SK-N-MC (cell line): ENCODE measurements around the gene EIF4A2.

Experiments
- DNase-seq: peaks from one replicate; pipeline ENCODE4 v3.0.0-alpha.2; 2011; ENCODE audit warnings: low read depth, low spot score
- H3K27ac ChIP-seq: fragments of 200-600 bp; sonication (generic); 2 replicates; pipeline ENCODE4 v1.5.1; 2016; ENCODE audit warnings: mixed run types
- H3K36me3 ChIP-seq: fragments of 200-600 bp; sonication (generic); 2 replicates; pipeline ENCODE4 v1.6.1; 2017; ENCODE audit warnings: antibody characterized with exemption, low read length, mixed read lengths; ENCODE audit not compliant: insufficient read depth
- H3K4me3 ChIP-seq: fragments of 200-600 bp; sonication (generic); 2 replicates; pipeline ENCODE4 v1.5.1; 2016
- H3K9ac ChIP-seq: fragments of 200-600 bp; sonication (generic); 2 replicates; pipeline ENCODE4 v1.8.0; 2017; ENCODE audit warnings: mixed run types, mixed read lengths; ENCODE audit not compliant: insufficient read length
- H3K9me3 ChIP-seq: fragments of 200-600 bp; sonication (generic); 2 replicates; pipeline ENCODE4 v1.6.1; 2017; ENCODE audit warnings: low read depth, mild to moderate bottlenecking, antibody characterized with exemption, low read length, moderate library complexity, mixed read lengths
- EZH2 ChIP-seq: fragments of 200-600 bp; sonication (generic); IDR thresholded peaks from one replicate; pipeline ENCODE4 v1.6.1; 2017; ENCODE audit warnings: antibody characterized with exemption
- FOXP2 ChIP-seq: optimal IDR thresholded peaks from 2 replicates; pipeline ENCODE3; 2011; ENCODE audit warnings: mild to moderate bottlenecking, moderate library complexity; ENCODE audit not compliant: insufficient read depth; ENCODE audit errors: extremely low read length, control extremely low read depth
- POLR2AphosphoS5 ChIP-seq: IDR thresholded peaks from 2 replicates; pipeline ENCODE4 v1.6.1; 2012; ENCODE audit warnings: mild to moderate bottlenecking, low read depth, low read length, borderline replicate concordance

The EIF4A2 gene

GRCh38 chr3:186757214-186757613 lies 26.2 kb upstream of the EIF4A2 start:
- H3K9ac ChIP-seq: peak overlapping the region; percentile 34
- no peak overlapping the region for H3K4me3 ChIP-seq
- DNase-seq: no peak
- H3K36me3 ChIP-seq: no peaks in the 10 kb centered on the region
- no peak overlapping the region for H3K27ac ChIP-seq
- no peaks in the 10 kb centered on the region for H3K9me3 ChIP-seq
- TF ChIP-seq FOXP2: no peak
- no peak for TF ChIP-seq EZH2
- TF ChIP-seq POLR2AphosphoS5: no peak

GRCh38 chr3:186757686-186758220 lies 25.6 kb upstream of the EIF4A2 start:
- Histone ChIP-seq H3K36me3 (no peaks in the 10 kb centered on the region), H3K27ac (no peak overlapping the region), H3K4me3 (no peak overlapping the region), H3K9ac (peak overlapping the region; percentile 34), H3K9me3 (no peaks in the 10 kb centered on the region)
- DNase-seq: no peak
- no peak for TF ChIP-seq EZH2
- TF ChIP-seq FOXP2: no peak
- TF ChIP-seq POLR2AphosphoS5: no peak

- H3K9ac ChIP-seq: no peak overlapping the region
- DNase-seq: no peak
- no peak overlapping the region for H3K4me3 ChIP-seq
- H3K36me3 ChIP-seq: no peaks in the 10 kb centered on the region
- no peak overlapping the region for H3K27ac ChIP-seq
- TF ChIP-seq FOXP2 (no peak), EZH2 (no peak), POLR2AphosphoS5 (no peak)
- no peaks in the 10 kb centered on the region for H3K9me3 ChIP-seq
Measured at GRCh38 chr3:186759231-186759930, 24.0 kb upstream of the EIF4A2 start.

DNA sequence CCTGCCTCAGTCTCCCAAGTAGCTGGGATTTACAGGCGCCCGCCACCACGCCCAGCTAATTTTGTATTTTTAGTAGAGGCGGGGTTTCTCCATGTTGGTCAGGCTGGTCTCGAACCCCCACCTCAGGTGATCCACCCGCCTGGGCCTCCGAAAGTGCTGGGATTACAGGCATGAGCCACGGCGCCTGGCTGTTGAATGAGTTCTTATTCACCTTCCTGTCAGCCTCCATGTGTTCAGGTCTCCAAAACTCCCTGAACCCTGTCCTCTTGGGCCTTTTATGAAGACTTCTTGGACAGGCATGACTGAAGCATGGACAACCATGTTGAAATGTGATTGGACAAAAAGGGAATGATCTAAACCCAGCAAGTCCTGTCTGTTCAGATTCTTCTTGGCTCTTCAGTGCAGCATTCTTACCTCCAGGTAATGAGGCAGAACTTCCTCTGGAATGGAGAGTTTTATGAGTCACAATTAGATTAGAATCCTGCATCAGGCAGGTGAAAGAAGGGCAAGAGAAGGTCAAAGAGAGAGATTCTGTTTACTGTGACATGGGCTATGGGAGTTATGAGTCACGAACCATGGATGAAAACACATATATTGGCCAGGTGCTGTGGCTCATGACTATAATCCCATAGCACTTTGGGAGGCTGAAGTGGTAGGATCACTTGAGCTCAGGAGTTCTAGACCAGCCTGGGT lies 23.1 kb upstream of the EIF4A2 start:
- Histone ChIP-seq H3K27ac (no peak overlapping the region), H3K36me3 (no peaks in the 10 kb centered on the region), H3K9me3 (no peaks in the 10 kb centered on the region), H3K4me3 (no peak overlapping the region), H3K9ac (no peak overlapping the region)
- DNase-seq: no peak
- TF ChIP-seq POLR2AphosphoS5 (no peak), EZH2 (no peak), FOXP2 (no peak)

DNA sequence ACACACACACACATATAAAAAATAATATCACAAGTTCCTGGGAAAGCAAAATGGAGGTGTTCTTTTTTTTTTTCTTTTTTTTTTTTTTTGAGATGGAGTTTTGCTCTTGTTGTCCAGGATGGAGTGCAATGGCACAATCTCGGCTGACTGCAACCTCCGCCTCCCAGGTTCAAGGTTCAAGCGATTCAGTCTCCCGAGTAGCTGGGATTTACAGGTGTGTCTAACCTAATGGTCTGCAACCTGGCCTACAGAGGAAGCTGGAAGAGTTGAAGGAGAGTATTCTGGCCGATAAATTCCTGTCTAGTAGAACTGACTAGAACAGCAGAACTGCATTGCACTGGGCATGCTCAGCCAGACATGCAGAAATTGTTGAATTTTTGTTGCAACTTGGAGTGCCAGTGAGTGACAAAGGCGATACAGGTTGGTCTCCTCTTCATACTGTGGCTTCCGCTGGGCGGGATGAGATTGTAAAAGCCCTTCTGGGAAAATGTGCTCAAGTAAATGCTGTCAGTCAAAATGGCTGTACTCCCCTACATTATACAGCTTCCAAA lies 22.4 kb upstream of the EIF4A2 start:
- no peak overlapping the region for H3K27ac ChIP-seq
- TF ChIP-seq FOXP2: no peak
- TF ChIP-seq POLR2AphosphoS5: no peak
- no peak for TF ChIP-seq EZH2
- H3K36me3 ChIP-seq: no peaks in the 10 kb centered on the region
- no peak overlapping the region for H3K9ac ChIP-seq
- DNase-seq: no peak
- H3K9me3 ChIP-seq: no peaks in the 10 kb centered on the region
- H3K4me3 ChIP-seq: no peak overlapping the region

- H3K9me3 ChIP-seq: no peaks in the 10 kb centered on the region
- no peaks in the 10 kb centered on the region for H3K36me3 ChIP-seq
- H3K9ac ChIP-seq: no peak overlapping the region
- TF ChIP-seq EZH2 (no peak), FOXP2 (no peak), POLR2AphosphoS5 (no peak)
- no peak for DNase-seq
- H3K4me3 ChIP-seq: no peak overlapping the region
- no peak overlapping the region for H3K27ac ChIP-seq
Measured at GRCh38 chr3:186772281-186772694, 11.1 kb upstream of the EIF4A2 start.

DNA sequence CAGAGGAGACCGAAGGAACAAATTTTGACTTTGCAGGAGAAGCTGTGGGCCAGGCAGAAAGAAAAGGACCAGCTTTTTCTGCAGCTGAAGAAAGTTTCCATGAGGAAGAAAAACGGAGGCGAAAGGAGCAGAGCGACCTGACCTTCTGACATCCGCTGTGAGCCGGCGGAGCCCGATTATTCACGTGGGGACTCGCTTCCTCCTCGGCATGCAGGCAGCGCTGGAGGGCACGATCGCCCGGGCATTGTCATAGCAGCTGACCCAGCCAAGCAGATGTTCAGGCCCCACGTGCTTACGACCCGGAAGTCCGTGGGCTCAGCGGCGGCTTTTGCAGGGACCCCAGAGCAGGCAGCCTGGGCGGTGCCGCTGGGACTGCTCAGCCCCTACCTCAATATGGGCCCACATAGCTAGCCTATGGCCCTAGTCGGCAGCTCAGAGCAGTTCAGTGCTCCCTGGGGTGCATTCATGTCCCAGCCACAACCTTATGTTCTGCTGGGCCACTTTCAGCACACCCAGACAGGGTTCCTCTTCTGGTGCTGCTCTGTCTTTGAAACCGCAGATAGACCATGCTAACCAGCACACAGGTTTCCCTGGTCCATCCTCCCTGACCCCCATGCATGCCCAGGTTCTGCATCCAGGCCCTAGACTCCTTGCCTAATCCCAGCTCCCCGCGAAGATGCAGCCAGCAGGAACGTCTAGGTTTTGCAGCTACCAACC lies 10.5 kb upstream of the EIF4A2 start:
- DNase-seq: no peak
- H3K4me3 ChIP-seq: no peak overlapping the region
- H3K36me3 ChIP-seq: no peaks in the 10 kb centered on the region
- no peak overlapping the region for H3K27ac ChIP-seq
- no peak overlapping the region for H3K9ac ChIP-seq
- H3K9me3 ChIP-seq: no peaks in the 10 kb centered on the region
- no peak for TF ChIP-seq POLR2AphosphoS5
- no peak for TF ChIP-seq EZH2
- TF ChIP-seq FOXP2: no peak

GRCh38 chr3:186775999-186776398 lies 7.4 kb upstream of the EIF4A2 start:
- no peak overlapping the region for H3K4me3 ChIP-seq
- H3K9me3 ChIP-seq: no peaks in the 10 kb centered on the region
- no peak for TF ChIP-seq POLR2AphosphoS5
- no peak for TF ChIP-seq EZH2
- TF ChIP-seq FOXP2: no peak
- no peak for DNase-seq
- H3K9ac ChIP-seq: no peak overlapping the region
- H3K36me3 ChIP-seq: no peaks in the 10 kb centered on the region
- H3K27ac ChIP-seq: no peak overlapping the region

GRCh38 chr3:186779204-186779603 lies 4.2 kb upstream of the EIF4A2 start:
- Histone ChIP-seq H3K9me3 (no peaks in the 10 kb centered on the region), H3K4me3 (no peak overlapping the region), H3K9ac (no peak overlapping the region), H3K36me3 (peaks cover 7% of the 10 kb centered on the region), H3K27ac (no peak overlapping the region)
- no peak for DNase-seq
- TF ChIP-seq POLR2AphosphoS5 (no peak), FOXP2 (no peak), EZH2 (no peak)
